Activated naive CD8-positive, alpha-beta T cell treated with anti-CD3 and anti-CD28 coated beads, Interleukin-2, amount 50 U/mL, for 24 hours (primary cell): ENCODE measurements around the gene CD52.
A peak's percentile ranks its signal among the peaks of the same experiment; 100 is the strongest.

Experiments
- ATAC-seq: fragments of 150-1000 bp; cut with Tn5 transposase; one replicate; pipeline ENCODE4 v1.10.0; 2021
- DNase-seq: peaks from one replicate; pipeline ENCODE4 v3.0.0; 2021
- H3K27ac Mint-ChIP-seq: one replicate; pipeline ENCODE4 v1.8.0; 2021; ENCODE audit warnings: mild to moderate bottlenecking, mixed read lengths
- H3K27me3 Mint-ChIP-seq: one replicate; pipeline ENCODE4 v1.8.0; 2021; ENCODE audit warnings: mixed read lengths
- H3K36me3 Mint-ChIP-seq: one replicate; pipeline ENCODE4 v1.8.0; 2021; ENCODE audit warnings: low read depth, mixed read lengths
- H3K4me1 Mint-ChIP-seq: one replicate; pipeline ENCODE4 v1.8.0; 2021; ENCODE audit warnings: mixed read lengths
- H3K4me3 Mint-ChIP-seq: one replicate; pipeline ENCODE4 v1.8.0; 2021; ENCODE audit warnings: mild to moderate bottlenecking, moderate library complexity, mixed read lengths
- H3K9me3 Mint-ChIP-seq: one replicate; pipeline ENCODE4 v1.8.0; 2021; ENCODE audit warnings: mixed read lengths

CD52 gene, protein sequence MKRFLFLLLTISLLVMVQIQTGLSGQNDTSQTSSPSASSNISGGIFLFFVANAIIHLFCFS

DNA sequence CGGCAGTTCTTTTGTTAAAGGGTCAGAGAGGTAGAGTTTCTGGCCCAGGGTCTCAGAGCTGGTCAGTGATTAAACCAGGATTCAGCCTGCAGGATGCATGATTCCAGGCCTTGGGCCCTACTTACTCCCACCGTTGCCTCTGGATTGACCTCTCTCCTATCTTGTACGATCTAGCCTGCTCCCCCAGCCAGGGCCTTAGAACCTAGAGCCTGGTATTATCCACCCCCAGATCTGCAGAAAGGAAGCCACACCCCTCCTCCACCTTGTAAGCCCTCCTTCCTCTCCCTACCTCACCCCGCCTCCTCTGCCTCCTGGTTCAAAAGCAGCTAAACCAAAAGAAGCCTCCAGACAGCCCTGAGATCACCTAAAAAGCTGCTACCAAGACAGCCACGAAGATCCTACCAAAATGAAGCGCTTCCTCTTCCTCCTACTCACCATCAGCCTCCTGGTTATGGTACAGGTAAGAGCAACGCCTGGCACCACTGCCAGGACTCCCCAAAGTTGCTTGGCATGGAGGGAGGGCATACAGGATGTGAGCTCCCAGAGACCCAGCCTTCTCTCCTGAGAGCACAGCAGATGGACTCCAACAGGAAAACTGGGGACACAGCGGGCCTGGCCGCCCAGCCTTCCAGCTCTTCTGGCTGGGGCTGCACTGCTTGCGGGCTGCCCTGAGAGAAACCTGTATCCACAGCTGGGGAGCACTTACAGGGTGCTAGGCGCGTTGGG is at the start of gene CD52:
Gene CD52 (plus strand): TSS at position 347 of the 726 bp plus-strand sequence. CDS start 60 bp downstream, at position 407.
- H3K4me1 Mint-ChIP-seq: peaks cover 81% of the 10 kb centered on the region
- ATAC-seq: peak; percentile 56
- H3K36me3 Mint-ChIP-seq: peaks cover 20% of the 10 kb centered on the region

DNA sequence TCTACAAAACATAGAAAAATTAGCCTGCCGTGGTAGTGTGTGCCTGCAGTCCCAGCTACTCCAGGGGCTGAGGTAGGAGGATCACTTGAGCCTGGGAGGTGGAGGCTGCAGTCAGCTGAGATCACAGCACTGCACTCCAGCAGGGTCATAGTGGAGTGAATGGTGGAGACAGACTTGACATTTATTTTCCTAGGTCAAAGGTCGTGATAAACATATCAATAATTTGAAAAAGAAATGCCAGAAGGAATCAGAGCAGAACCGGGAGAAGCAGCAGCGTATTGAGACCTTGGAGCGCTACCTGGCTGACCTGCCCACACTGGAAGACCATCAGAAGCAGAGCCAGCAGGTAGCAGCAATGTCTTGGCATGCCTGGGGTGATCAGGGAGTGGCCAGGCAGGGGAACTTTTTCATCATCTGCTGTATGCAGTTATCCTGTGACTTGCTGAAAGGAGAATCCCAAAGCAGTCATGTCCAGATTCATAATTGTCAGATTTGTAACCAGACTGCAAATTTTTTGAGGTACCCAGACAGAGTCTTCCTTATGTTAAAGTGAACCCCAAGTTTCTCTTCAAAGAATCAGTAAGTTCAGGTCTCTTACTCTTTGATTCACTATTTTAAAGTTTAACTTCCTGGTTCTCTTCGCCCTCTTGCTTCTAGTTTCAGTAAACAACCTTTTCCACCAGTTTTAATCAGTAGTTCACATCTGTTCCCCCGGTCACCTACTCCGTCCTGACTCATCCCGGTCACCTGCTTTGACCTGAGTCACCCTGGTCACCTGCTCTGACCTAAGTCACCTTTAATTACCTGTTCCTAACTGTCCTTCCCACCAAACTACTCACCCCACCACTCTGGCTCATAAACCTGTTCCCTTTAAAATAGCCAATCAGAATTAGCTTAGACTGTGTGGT is 49.2 kb upstream of the CD52 start:
- H3K36me3 Mint-ChIP-seq: peaks cover 69% of the 10 kb centered on the region
- H3K4me3 Mint-ChIP-seq: no peak overlapping the region

More for the DNA sequence above, at the start of gene CD52:
- Mint-ChIP-seq H3K27ac (peak within 1 kb of the TSS; percentile 97), H3K4me3 (peak within 1 kb of the TSS; percentile 95), H3K27me3 (no peaks in the 10 kb centered on the region), H3K9me3 (no peaks in the 10 kb centered on the region)
- DNase-seq: peak; percentile 75

DNA sequence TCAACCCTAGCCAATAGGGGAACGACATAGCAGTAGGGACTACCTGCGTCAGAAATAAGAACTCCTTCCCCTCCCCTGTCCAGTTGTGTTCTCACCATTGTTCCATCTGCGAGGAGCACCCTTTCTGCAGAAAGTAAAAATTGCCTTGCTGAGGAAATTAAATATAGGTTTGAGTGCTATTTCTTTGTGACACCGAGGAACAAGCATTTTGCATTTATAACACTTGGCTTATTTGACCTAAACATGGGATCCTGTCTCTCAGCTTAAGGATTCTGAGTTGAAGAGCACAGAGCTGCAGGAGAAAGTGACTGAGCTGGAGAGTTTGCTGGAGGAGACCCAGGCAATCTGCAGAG is 48.6 kb upstream of the CD52 start:
- Mint-ChIP-seq H3K4me3 (no peak overlapping the region), H3K9me3 (peaks cover 8% of the 10 kb centered on the region), H3K36me3 (peaks cover 66% of the 10 kb centered on the region), H3K4me1 (peaks cover 13% of the 10 kb centered on the region), H3K27me3 (no peaks in the 10 kb centered on the region), H3K27ac (no peak overlapping the region)
- no peak for ATAC-seq
- no peak for DNase-seq

More for the DNA sequence above, 49.2 kb upstream of the CD52 start:
- DNase-seq: no peak
- Mint-ChIP-seq H3K9me3 (peaks cover 8% of the 10 kb centered on the region), H3K27ac (no peak overlapping the region), H3K27me3 (no peaks in the 10 kb centered on the region), H3K4me1 (peaks cover 14% of the 10 kb centered on the region)
- ATAC-seq: no peak

DNA sequence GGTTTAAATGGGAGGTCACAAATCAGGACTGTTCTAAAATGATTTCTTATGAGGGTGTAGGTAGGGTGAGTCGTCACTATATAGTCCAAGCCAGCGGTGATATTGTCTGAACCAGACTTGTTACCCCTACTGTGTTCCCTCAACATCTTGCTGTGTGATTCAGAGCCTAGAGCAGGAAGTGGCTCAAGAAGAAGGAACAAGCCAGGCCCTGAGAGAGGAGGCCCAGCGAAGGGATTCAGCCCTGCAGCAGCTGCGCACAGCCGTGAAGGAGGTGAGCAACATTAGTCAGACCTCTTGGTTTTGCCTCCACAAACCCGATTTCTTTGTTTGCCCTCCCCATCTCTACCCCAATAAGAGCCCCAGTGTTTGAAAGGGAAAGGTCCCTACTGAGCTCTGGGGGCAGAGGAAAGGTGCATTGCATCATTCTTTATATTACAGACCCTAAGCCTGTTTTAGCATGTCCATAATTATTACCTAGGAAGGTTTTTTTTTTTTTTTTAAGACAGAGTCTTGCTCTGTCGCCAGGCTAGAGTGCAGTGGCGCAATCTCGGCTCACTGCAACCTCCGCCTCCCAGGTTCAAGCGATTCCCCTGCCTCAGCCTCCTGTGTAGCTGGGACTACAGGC is 42.8 kb upstream of the CD52 start:
- Mint-ChIP-seq H3K4me1 (peaks cover 56% of the 10 kb centered on the region), H3K9me3 (no peaks in the 10 kb centered on the region), H3K36me3 (peaks cover 54% of the 10 kb centered on the region)

DNA sequence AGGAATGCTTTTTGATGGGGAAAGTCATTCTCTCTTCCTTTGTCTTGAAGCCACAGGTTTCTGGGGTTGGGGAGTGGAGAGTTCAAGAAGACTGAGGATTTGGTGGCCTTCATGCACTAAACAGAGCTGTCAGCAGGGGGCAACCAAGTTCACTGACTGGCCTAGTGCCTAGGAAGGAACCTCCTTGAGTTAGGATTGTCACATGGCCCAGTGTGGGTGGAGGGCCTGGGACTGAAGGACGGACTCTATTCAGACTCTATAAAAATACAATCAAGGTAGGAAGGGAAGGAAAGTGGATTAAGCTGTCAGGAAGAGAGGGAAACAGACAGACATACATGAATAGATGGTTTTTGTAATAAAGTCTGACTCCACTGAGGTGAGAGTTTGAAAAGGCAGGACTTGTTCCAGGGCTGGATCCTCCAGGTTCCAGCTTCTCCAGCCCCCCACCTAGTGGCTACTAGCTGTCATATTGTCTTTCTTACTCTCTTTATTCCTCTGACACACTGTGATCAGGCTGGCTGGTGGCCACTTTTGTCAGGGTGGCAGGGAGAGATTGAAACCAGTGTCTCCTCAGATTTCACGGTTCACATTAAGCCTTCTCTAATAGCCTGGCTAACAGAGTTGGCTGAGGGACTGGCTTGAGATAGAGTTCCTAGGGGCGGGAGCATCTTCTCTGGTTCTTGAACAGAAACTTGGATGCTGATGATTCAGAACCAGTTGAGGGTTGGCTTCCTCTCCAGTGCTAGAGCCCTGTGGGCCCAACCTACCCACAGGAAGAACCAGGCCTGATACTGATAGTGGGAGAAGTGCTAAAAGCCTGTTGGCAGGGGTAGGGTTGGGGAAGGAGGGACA is 42.0 kb upstream of the CD52 start:
- DNase-seq (peak; percentile 83), ATAC-seq (peak; percentile 74)
- no peaks in the 10 kb centered on the region for H3K27me3 Mint-ChIP-seq
- H3K4me3 Mint-ChIP-seq: peak overlapping the region; percentile 67
- peaks cover 58% of the 10 kb centered on the region for H3K4me1 Mint-ChIP-seq
- H3K9me3 Mint-ChIP-seq: no peaks in the 10 kb centered on the region
- H3K36me3 Mint-ChIP-seq: peaks cover 50% of the 10 kb centered on the region
- H3K27ac Mint-ChIP-seq: peak overlapping the region; percentile 96

More for the DNA sequence above, 42.8 kb upstream of the CD52 start:
- peak; percentile 6 for ATAC-seq
- Mint-ChIP-seq H3K4me3 (no peak overlapping the region), H3K27me3 (no peaks in the 10 kb centered on the region), H3K27ac (peak overlapping the region; percentile 96)
- peak; percentile 23 for DNase-seq

DNA sequence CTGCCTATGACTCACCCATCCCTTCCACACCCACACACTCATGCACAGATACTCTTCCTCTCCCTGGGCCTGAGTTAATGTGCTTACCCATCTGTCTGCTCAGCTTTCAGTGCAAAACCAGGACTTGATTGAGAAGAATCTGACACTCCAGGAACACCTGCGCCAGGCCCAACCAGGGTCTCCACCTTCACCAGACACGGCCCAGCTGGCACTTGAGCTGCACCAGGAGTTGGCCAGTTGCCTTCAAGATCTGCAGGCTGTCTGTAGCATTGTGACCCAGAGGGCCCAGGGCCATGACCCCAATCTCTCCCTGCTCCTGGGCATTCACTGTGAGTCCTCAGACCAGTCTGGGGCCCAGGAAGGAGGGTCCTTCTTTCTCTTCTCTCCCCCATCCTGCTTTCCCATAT is 41.3 kb upstream of the CD52 start:
- Mint-ChIP-seq H3K27me3 (no peaks in the 10 kb centered on the region), H3K9me3 (no peaks in the 10 kb centered on the region), H3K4me1 (peaks cover 64% of the 10 kb centered on the region), H3K4me3 (peak overlapping the region; percentile 19), H3K27ac (peak overlapping the region; percentile 96), H3K36me3 (peaks cover 53% of the 10 kb centered on the region)
- ATAC-seq: no peak
- no peak for DNase-seq

DNA sequence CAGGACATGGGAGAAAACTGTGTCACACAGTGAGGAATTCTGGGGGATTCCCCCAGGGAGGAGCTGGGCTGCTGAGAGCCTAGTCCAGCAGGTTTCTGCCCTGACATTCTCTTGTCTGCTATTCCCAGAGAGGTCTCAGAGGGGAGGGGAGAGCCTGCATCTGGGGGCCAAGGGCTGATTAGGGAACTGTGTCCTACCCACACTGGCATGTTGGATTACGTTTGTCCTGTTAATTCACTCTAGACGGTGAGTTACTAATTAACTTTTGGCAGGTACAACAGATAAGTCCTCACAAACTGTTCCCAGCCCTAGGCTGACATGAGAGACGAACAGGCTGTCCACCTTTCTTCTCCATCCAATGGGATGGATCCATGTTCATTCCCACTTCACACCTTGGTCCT is 40.5 kb upstream of the CD52 start:
- ATAC-seq (no peak), DNase-seq (no peak)
- H3K9me3 Mint-ChIP-seq: no peaks in the 10 kb centered on the region
- H3K4me1 Mint-ChIP-seq: peaks cover 72% of the 10 kb centered on the region
- peak overlapping the region; percentile 96 for H3K27ac Mint-ChIP-seq
- peaks cover 52% of the 10 kb centered on the region for H3K36me3 Mint-ChIP-seq
- peak overlapping the region; percentile 19 for H3K4me3 Mint-ChIP-seq
- H3K27me3 Mint-ChIP-seq: no peaks in the 10 kb centered on the region

DNA sequence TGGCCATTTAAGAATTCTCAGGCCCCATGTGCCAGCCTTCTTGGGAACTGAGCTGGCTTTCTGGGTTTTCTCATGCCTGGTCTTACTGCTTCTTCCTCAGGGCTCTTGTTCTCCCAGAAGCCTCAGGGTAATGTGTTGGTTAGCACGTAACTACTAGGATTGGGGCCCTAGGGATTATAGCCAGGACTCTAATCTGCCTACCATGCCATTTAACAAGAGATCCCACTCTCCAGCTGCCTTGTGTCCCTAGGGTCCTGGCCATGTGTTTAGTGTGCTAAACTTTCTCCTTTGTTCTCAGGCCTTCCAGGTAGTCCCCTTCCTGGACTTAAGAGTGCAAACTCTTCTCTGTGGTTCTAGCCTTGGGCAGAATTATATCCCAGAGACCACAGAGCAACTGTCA is 40.0 kb upstream of the CD52 start:
- H3K4me3 Mint-ChIP-seq: peak overlapping the region; percentile 87
- DNase-seq: no peak

DNA sequence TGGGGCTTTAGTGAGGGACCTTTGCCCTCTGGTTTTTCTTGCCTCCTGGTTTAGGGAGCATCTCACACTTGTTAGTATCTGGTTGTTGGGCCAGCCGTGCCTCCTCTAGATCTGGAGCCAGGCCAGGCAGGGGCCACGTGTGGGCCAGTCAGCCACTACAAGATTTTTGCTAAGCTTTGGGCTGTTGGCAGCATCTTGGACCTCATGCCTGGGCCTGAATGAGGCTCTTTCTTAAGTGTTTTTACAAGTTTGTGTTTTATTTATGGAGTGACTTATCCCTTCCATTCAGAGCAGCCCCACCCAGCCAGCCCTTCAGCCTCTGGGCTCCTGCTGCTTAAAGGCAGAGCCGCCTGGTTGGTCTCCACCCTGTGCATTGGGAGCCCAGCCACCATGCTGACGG is 39.5 kb upstream of the CD52 start:
- peak; percentile 30 for DNase-seq
- no peak for ATAC-seq
- Mint-ChIP-seq H3K36me3 (peaks cover 57% of the 10 kb centered on the region), H3K9me3 (no peaks in the 10 kb centered on the region), H3K27me3 (no peaks in the 10 kb centered on the region), H3K4me3 (peak overlapping the region; percentile 87), H3K27ac (peak overlapping the region; percentile 96), H3K4me1 (peaks cover 82% of the 10 kb centered on the region)

More for the DNA sequence above, 40.0 kb upstream of the CD52 start:
- Mint-ChIP-seq H3K4me1 (peaks cover 76% of the 10 kb centered on the region), H3K27ac (peak overlapping the region; percentile 96), H3K36me3 (peaks cover 54% of the 10 kb centered on the region), H3K27me3 (no peaks in the 10 kb centered on the region), H3K9me3 (no peaks in the 10 kb centered on the region)
- ATAC-seq: no peak

DNA sequence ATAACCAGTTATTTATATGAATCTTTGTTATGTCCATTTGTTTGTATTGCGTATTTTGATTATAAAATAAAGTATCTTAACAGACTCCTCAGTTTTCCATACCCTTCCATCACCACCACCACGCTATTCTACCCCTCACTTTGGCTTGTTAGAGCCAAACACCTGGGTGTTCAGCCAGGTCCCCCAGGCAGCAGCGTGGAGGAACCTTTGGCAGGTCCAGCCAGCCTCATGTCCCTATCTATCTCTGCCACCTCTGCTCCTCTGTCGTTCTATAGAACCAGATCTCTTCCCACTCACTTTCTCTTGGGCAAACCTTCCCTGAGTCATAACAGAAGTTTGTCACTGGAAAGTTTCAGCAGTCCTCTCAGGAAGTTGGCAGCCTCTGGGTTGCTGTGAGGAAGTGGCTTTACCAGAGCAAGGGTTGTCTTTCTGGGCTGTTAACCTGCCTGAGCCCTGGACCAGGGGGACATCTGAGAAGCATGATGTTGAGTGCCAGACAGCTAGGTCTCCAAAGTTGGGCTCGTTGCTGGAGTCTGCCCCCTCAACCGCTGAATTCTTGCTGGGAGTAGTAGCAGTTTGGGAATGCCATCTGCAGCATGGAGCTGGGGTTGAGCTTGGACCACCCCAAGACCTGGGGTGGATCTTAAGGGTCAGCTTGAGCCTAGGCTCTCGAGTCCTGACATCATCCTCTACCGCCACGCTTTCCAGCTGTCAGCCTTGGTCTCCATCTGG is 38.9 kb upstream of the CD52 start:
- H3K27ac Mint-ChIP-seq: peak overlapping the region; percentile 96
- H3K27me3 Mint-ChIP-seq: no peaks in the 10 kb centered on the region
- peaks cover 88% of the 10 kb centered on the region for H3K4me1 Mint-ChIP-seq
- peak overlapping the region; percentile 87 for H3K4me3 Mint-ChIP-seq
- ATAC-seq (peak; percentile 31), DNase-seq (peak; percentile 61)
- H3K36me3 Mint-ChIP-seq: peaks cover 60% of the 10 kb centered on the region
- H3K9me3 Mint-ChIP-seq: no peaks in the 10 kb centered on the region

DNA sequence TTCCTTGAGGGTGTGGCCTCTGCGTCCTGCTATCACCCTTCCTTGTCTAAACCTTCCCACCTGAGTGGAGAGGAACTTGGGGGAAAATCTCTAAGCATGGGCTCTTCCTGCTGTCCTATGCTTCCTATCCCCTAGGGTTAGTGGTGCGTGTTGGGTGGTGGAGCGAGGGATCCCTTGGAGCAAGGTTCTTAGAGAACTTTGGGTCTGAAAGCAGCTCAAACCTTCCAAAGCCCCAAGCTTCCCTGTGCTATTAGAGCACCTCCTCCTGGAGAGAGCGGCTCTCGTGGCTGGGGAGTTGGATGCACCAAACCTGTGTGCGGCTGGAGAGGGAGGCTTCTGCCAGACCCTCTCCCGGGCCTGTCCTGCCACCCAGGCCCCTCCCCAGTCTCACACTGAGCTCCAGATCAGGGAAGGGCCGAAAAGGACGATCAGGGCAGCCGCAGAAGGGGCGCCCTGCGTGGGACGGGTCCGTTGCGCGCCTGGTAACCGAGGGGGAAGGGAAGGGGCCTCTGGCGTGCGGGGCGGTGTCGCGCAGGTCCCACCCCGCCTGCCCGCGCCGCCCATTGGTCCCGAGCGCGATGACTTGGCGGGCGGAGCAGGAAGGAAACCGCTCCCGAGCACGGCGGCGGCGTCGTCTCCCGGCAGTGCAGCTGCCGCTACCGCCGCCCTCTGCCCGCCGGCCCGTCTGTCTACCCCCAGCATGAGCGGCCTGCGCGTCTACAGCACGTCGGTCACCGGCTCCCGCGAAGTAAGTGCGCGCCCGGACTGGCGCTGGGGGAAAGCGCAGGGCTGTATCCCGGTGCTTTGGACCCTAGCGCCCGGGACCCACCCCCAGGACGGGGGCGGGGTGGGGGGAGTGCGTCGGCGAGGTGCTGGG is 38.1 kb upstream of the CD52 start, which contains the start of gene SH3BGRL3:
Gene SH3BGRL3 (plus strand): TSS at position 631 of the 877 bp plus-strand sequence. CDS start 70 bp downstream, at position 701.
- ATAC-seq: peak; percentile 40
- peaks cover 90% of the 10 kb centered on the region for H3K4me1 Mint-ChIP-seq
- DNase-seq: peak; percentile 89
- H3K36me3 Mint-ChIP-seq: peaks cover 59% of the 10 kb centered on the region
- no peaks in the 10 kb centered on the region for H3K9me3 Mint-ChIP-seq
- peak within 1 kb of the TSS; percentile 87 for H3K4me3 Mint-ChIP-seq
- H3K27me3 Mint-ChIP-seq: no peaks in the 10 kb centered on the region
- H3K27ac Mint-ChIP-seq: peak within 1 kb of the TSS; percentile 96

DNA sequence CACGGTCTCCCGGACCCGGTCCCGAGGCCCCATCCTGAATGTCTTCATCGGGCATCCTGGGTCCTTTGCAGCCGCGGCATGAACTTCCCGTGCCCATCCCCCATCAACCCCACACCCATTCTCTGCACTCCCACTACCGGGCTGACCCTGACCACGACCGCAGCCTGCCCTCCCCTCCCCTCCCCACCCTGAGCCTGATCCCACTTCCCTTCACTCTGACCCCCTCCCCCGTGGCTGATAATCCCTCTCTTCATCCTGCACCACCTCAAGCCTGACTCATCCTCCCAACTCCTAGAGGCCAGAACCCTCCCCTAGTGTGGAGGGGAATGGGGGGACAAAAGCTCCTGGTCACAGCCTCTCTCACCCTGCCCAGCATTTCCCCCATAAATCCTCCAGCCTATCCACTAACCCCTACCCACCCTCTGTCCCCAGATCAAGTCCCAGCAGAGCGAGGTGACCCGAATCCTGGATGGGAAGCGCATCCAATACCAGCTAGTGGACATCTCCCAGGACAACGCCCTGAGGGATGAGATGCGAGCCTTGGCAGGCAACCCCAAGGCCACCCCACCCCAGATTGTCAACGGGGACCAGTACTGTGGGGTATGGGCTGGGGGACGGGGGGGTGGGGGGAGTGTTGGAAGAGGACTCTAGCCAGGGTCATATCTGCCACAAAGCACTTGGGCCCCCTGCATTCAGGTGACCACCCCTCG is 37.3 kb upstream of the CD52 start:
- H3K9me3 Mint-ChIP-seq: no peaks in the 10 kb centered on the region
- DNase-seq (peak; percentile 39), ATAC-seq (no peak)
- H3K27me3 Mint-ChIP-seq: no peaks in the 10 kb centered on the region
- H3K27ac Mint-ChIP-seq: peak overlapping the region; percentile 91
- peaks cover 63% of the 10 kb centered on the region for H3K36me3 Mint-ChIP-seq
- peak overlapping the region; percentile 87 for H3K4me3 Mint-ChIP-seq
- H3K4me1 Mint-ChIP-seq: peaks cover 90% of the 10 kb centered on the region
